G401.6 (cell line): ENCODE measurements around the gene RNU4-1.
"Not testable (repeated sequence)": the region's sequence is repeated elsewhere in the genome, so short reads cannot be mapped to it uniquely, and the experiment has no call there.

Experiments
- FAIRE-seq: peaks from 2 replicates; lab custom pipeline; 2012; peaks lifted over from hg19 to GRCh38; lab: Jason Lieb, UNC

RNU4-1 gene

DNA sequence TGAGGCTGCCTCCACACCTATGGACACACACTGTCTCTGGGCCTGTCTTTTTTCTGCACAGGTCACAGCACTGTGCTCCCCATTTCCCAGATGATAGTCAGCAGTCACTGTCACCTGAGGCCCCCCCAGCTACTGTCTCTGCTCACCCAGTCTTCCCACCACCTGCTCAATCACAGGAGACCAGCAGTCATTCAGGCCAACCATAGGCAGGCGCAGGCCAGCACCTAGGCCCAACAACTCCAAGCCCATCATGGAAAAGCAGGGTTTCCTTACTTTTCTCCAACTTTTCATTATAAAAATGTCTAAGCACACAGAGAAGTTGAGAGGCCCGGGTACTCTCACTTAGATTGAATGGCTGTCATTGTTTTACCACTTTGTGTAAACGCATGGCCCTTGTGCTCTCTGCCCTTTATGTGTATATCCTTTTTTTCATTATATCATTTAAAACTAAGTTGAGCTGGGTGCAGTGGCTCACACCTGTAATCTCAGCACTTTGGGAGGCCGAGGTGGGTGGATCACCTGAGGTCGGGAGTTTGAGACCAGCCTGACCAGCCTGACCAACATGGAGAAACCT, 34.6 kb downstream of the RNU4-1 start:
- no peak for FAIRE-seq

DNA sequence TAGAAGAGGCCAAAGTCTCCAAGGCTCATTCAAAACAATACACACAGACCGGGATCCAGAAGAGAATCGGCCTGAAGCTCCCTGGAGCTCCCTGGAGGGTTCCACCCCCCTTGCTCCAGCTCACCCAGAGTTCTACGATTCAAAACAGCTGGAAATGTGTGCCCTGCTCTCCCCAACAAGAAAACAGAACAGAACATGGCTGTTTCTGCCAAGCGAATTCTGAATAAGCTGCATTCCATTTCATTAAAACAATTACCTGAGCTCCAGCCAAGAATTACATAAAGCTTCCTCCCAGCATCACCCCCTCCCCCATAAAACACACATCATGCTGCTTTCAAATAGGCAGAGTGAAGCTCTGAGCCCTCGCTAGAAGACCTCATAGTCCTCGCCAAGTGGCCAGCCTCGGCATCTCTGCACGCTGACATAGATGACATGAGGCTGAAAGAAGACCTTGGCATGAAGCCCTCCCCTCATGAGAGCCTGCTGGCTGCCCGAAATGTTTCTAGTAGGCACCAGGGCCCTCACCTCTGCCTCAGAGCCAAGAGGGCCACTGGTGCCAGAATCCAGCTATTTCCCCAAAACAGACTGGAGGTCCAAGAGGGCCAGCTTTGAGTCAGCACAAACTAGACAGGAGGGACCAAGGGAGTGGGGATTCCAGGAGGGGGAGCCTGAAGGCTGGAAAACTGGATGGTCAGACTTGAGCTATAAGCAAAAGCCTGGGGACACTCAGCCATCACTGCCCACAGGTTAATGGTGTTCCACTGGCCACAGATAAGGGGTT, 35.8 kb downstream of the RNU4-1 start:
- FAIRE-seq, result no peak

GRCh38 chr12:120254809-120255208, 38.2 kb downstream of the RNU4-1 start:
- FAIRE-seq, result no peak

DNA sequence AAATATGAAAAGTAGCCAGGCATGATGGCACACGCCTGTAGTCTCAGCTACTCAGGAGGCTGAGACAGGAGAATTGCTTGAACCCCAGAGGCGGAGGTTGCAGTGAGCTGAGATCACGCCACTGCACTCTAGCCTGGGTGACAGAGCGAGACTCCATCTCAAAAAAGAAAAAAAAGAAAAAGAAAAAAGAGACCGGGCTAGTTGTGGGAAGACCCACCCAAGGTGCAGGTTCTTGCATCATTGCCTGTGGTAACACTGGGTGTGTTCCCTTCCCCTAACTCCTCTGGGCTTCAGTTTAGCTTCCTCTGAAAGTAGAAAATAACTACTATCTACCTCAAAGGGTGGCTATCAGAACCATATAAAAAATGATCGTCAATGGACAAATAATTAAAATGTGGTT, 39.7 kb downstream of the RNU4-1 start:
- not testable (repeated sequence) for FAIRE-seq

DNA sequence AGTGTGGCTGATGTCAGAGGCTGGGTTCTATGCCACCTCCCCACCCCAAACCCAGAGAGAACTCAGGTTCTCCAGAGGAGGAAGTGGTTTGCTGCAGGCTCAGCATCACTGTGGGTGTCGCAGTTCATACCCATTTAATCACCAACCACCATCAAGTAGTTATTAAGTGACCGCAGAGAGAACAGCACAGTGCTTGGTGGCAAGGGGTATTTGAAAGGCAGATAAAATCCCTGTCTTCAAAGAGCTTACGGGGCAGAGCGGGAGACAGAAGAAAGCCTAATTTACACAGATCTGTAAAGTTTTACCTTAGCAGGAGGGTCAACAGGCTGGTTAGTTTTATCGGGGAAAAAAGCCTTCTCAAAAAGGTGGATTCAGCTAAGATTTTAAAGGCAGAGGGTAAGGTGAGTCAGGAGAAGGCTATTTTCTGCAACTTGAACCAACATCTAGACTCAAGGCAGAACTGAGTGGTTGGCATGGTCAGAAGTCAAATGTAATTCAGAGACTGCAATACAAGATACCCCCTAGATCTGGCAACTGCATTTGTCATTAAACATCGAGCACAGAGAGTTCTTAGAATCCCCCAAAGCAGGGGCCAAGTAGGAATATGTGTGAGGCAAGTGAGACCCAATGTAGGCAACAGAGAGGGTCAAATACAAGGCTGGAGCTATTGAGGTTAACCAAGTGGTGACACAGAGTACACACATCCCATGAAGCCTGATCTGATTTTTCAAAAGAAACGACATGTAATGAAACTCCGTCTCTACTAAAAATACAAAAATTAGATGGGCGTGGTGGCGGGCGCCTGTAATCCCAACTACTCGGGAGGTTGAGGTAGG, 40.7 kb downstream of the RNU4-1 start:
- no peak for FAIRE-seq

GRCh38 chr12:120251364-120252070, 41.5 kb downstream of the RNU4-1 start:
- FAIRE-seq, result not testable (repeated sequence)

- FAIRE-seq, result no peak
Observed at GRCh38 chr12:120249875-120250795, 42.9 kb downstream of the RNU4-1 start.

DNA sequence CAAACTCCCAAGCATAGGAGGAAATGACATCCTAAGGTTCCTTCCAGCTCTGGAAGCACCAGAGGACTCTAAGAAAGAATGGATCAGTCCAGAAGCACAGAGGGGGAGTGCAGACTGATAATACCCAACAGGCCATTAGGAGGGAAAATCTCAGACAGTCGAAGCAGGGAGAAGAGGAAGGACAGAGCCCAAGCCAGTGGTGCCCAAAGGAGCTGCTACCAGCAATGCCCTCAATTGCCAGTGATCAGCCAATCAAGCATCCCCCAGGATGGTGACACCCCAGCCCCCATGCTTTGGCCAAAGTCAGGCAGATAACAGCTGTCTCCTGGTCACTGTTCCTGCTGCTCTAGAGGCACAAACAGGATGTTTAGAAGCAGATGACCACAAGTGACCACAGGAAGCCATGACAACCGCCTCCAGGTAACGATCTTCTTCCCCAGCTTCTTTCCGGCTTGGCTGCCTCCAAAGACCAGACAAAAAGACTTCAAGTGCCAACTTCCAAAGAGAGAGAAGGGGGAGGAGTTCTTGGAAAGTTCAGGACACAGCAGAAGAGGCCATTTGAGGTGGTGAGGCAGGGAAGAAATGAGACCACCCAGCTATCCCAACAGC, 43.7 kb downstream of the RNU4-1 start:
- FAIRE-seq, result no peak

DNA sequence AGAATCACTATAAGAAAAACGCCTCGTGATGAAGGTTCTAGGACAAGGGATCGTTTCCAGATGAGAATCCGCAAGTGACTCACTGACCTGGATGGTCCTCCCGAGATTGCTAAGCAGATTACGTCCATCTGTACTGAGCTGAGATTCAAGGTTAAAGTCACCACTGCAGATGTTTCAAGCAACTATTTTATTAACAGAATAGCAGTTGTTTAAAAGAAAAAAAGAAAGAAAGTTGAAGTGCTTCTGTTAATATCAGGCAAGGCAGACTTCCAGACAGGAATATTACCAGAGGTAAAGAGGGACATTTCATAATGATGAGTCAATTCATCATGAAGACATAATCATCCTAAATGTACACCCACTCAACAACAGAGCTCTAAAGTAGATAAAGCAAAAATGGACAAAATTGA, 45.4 kb downstream of the RNU4-1 start:
- FAIRE-seq, result no peak

DNA sequence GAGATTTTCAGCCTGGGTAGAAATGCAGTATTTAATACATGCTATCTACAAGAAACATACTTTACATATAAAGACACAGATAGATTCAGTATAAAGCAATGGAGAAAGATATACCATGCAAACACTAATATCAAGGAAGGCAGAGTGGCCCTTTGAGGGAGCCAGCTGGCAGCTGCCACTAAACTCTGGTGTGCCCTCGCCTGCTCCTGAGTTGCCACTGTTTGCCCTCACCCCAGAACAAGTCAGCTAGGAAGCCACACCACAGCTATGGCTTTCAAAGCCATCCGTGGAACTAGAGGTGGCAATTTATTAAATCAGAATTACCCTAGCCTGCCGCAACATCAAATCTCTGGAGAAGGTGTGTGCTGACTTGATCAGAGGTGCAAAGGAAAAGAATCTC, 45.9 kb downstream of the RNU4-1 start:
- no peak for FAIRE-seq

- FAIRE-seq, result not testable (repeated sequence)
Observed at GRCh38 chr12:120246705-120247104, 46.3 kb downstream of the RNU4-1 start.
